CD14-positive monocyte (primary cell): ENCODE results near the gene UROD. TPM values are rescaled to one million over a fixed set of nuclear protein-coding genes. Genes with fewer than 3 reads are reported as not detected.

Source experiments
- DNase-seq, 3 donors: peaks; one replicate each; pipeline ENCODE4 v3.0.0-alpha.2; 2011 to 2022
- H2AFZ ChIP-seq: 2 replicates; pipeline ENCODE4 v1.6.0; 2012; ENCODE audit warnings: mild to moderate bottlenecking, low read depth, low read length, inconsistent platforms; ENCODE audit not compliant: insufficient read depth, poor library complexity, severe bottlenecking
- H3K27ac ChIP-seq, 2 donors: 1 replicate in 1 of 2; 2 replicates in 1 of 2; pipeline ENCODE4 v1.5.1; 2012 to 2013; ENCODE audit warnings: low read length in 2 of 2, control low read depth in 1 of 2, inconsistent platforms in 1 of 2, low read depth in 1 of 2, mild to moderate bottlenecking in 1 of 2
- H3K27me3 ChIP-seq, 2 donors: one replicate each; pipeline versions ENCODE4 v1.6.0 to v1.6.1; 2011 to 2013; ENCODE audit warnings: low read length in 2 of 2; ENCODE audit not compliant: control insufficient read depth in 2 of 2, insufficient read depth in 2 of 2
- H3K36me3 ChIP-seq, 2 donors: replicated peaks in 1 of 2; 1 replicate in 1 of 2; 2 replicates in 1 of 2; pipeline versions ENCODE4 v1.5.1 to v1.6.1; 2012 to 2013; ENCODE audit warnings: low read length in 2 of 2, control low read depth in 1 of 2, inconsistent platforms in 1 of 2, mild to moderate bottlenecking in 1 of 2; ENCODE audit not compliant: insufficient read depth in 2 of 2, control insufficient read depth in 1 of 2
- H3K4me1 ChIP-seq, 2 donors: 1 replicate in 1 of 2; 2 replicates in 1 of 2; pipeline versions ENCODE4 v1.5.1 to v1.6.1; 2012 to 2013; ENCODE audit warnings: low read length in 2 of 2, control low read depth in 1 of 2, inconsistent platforms in 1 of 2, mild to moderate bottlenecking in 1 of 2, moderate library complexity in 1 of 2; ENCODE audit not compliant: insufficient read depth in 2 of 2, control insufficient read depth in 1 of 2
- H3K4me2 ChIP-seq: replicated peaks from 2 replicates; pipeline ENCODE3; 2012; ENCODE audit warnings: low read length, moderate library complexity, mild to moderate bottlenecking; ENCODE audit not compliant: poor library complexity, severe bottlenecking; ENCODE audit errors: extremely low read depth
- H3K4me3 ChIP-seq, 3 experiments: fragments of 200-600 bp in 1 of 3; sonication (generic) in 1 of 3; replicated peaks in 1 of 3; 1 replicate in 2 of 3; 2 replicates in 1 of 3; pipeline ENCODE4 v1.5.1; 2011 to 2013; ENCODE audit warnings: low read length in 3 of 3, mild to moderate bottlenecking in 3 of 3, control low read depth in 2 of 3, low read depth in 2 of 3, inconsistent platforms in 1 of 3, moderate library complexity in 1 of 3
- H3K79me2 ChIP-seq: 2 replicates; pipeline ENCODE4 v1.6.0; 2012; ENCODE audit warnings: mild to moderate bottlenecking, control low read depth, inconsistent platforms, low read length, moderate library complexity; ENCODE audit not compliant: insufficient read depth
- H3K9ac ChIP-seq: 2 replicates; pipeline ENCODE4 v1.6.0; 2017; ENCODE audit warnings: low read length, mild to moderate bottlenecking; ENCODE audit not compliant: insufficient read depth, poor library complexity, severe bottlenecking
- H3K9me3 ChIP-seq, 2 donors: replicated peaks in 1 of 2; 1 replicate in 1 of 2; 2 replicates in 1 of 2; pipeline versions ENCODE4 v1.5.1 to v1.6.1; 2012 to 2013; ENCODE audit warnings: low read length in 2 of 2, control low read depth in 1 of 2; ENCODE audit not compliant: control insufficient read depth in 1 of 2, insufficient read depth in 1 of 2
- H4K20me1 ChIP-seq: 2 replicates; pipeline ENCODE4 v1.6.0; 2012; ENCODE audit warnings: mild to moderate bottlenecking, low read length, control low read depth, moderate library complexity; ENCODE audit not compliant: insufficient read depth
- H3K27ac Mint-ChIP-seq, 7 donors: one replicate each; pipeline ENCODE4 v1.8.0; 2020; ENCODE audit warnings: mild to moderate bottlenecking in 7 of 7, mixed read lengths in 7 of 7, moderate library complexity in 6 of 7, inconsistent platforms in 2 of 7
- H3K27me3 Mint-ChIP-seq, 3 donors: one replicate each; pipeline ENCODE4 v1.8.0; 2021 to 2022; ENCODE audit warnings: low read depth in 3 of 3, mild to moderate bottlenecking in 3 of 3, mixed read lengths in 3 of 3, moderate library complexity in 3 of 3, inconsistent platforms in 1 of 3
- H3K36me3 Mint-ChIP-seq, 2 donors: one replicate each; pipeline ENCODE4 v1.8.0; 2020; ENCODE audit warnings: mixed read lengths in 2 of 2, inconsistent platforms in 1 of 2, mild to moderate bottlenecking in 1 of 2
- H3K4me1 Mint-ChIP-seq: one replicate; pipeline ENCODE4 v1.8.0; 2020; ENCODE audit warnings: mild to moderate bottlenecking, mixed read lengths
- H3K4me3 Mint-ChIP-seq, 2 donors: one replicate each; pipeline ENCODE4 v1.8.0; 2020; ENCODE audit warnings: mild to moderate bottlenecking in 2 of 2, mixed read lengths in 2 of 2, moderate library complexity in 1 of 2
- H3K9me3 Mint-ChIP-seq, 7 donors: one replicate each; pipeline ENCODE4 v1.8.0; 2020 to 2022; ENCODE audit warnings: mixed read lengths in 7 of 7, mild to moderate bottlenecking in 6 of 7, moderate library complexity in 6 of 7, inconsistent platforms in 2 of 7
- CTCF ChIP-seq: fragments of 200-600 bp; IDR thresholded peaks from one replicate; pipeline ENCODE4 v1.8.0; 2022; ENCODE audit warnings: antibody characterized with exemption, mild to moderate bottlenecking
- WGBS: methylation state at CpG from one replicate; pipeline ENCODE4 v1.1.5; 2013; ENCODE audit warnings: missing lambda C conversion rate; ENCODE audit not compliant: insufficient coverage; 5-methylcytosine and 5-hydroxymethylcytosine counted together
- intact Hi-C, 2 donors: fragments of 100-400 bp; cut with micrococcal nuclease; formaldehyde crosslinking; loops; one replicate each; pipeline versions ENCODE4 v1.15.0 to v1.15.1; 2023
- polyA plus RNA-seq, 3 donors: library from polyadenylated mRNA; depleted of rRNA in 1 of 3; unstranded in 2 of 3; stranded (reverse) in 1 of 3; fragments of 300-500 nt in 2 of 3; fragments of >200 nt in 1 of 3; fragmentation: Illumina TruSeq in 2 of 3; gene quantifications; 1 replicate in 2 of 3; 2 replicates in 1 of 3; pipeline ENCODE4 v1.2.3, GENCODE V29; 2012 to 2021

UROD gene
- polyA plus RNA-seq, 3 donors, result 98.2 to 115 (median 108) TPM

- no peaks in the 10 kb centered on the region for H4K20me1 ChIP-seq
- 97% methylated on average over 4 of the region's 7 CpGs for WGBS
- H3K9me3 Mint-ChIP-seq, result peaks cover 0 to 5% (median 0%) of the 10 kb centered on the region in 7 donors
These were observed 17.6 kb upstream of the UROD start for GRCh38 chr1:44994309-44994898.

GRCh38 chr1:44995467-44996238 is 16.4 kb upstream of the UROD start:
- H3K36me3 ChIP-seq, result no peaks in the 10 kb centered on the region
- H3K4me2 ChIP-seq, result no peak overlapping the region
- Mint-ChIP-seq H3K36me3 (no peaks in the 10 kb centered on the region), H3K27me3 (peaks cover 0 to 2% (median 1%) of the 10 kb centered on the region in 3 donors), H3K27ac (no peak overlapping the region), H3K4me3 (no peak overlapping the region), H3K4me1 (peaks cover 10% of the 10 kb centered on the region), H3K9me3 (peaks cover 0 to 5% (median 0%) of the 10 kb centered on the region in 7 donors)
- H3K27me3 ChIP-seq, result no peaks in the 10 kb centered on the region
- no peak overlapping the region for H2AFZ ChIP-seq
- no peak for TF ChIP-seq CTCF
- DNase-seq, result no peak
- no peak overlapping the region for H3K4me3 ChIP-seq
- no peaks in the 10 kb centered on the region for H4K20me1 ChIP-seq
- H3K9ac ChIP-seq, result no peak overlapping the region
- 100% methylated on average over 5 of the region's 7 CpGs for WGBS
- intact Hi-C loops, result no loop called here
- H3K4me1 ChIP-seq, result peaks cover 5 to 13% of the 10 kb centered on the region in 2 donors
- no peaks in the 10 kb centered on the region for H3K9me3 ChIP-seq
- no peaks in the 10 kb centered on the region for H3K79me2 ChIP-seq
- H3K27ac ChIP-seq, result no peak overlapping the region

More at GRCh38 chr1:44994309-44994898, 17.6 kb upstream of the UROD start:
- no peaks in the 10 kb centered on the region for H3K9me3 ChIP-seq
- Mint-ChIP-seq H3K36me3 (no peaks in the 10 kb centered on the region), H3K4me1 (no peaks in the 10 kb centered on the region), H3K4me3 (no peak overlapping the region), H3K27me3 (peaks cover 0 to 2% (median 1%) of the 10 kb centered on the region in 3 donors), H3K27ac (no peak overlapping the region)
- no peak overlapping the region for H3K27ac ChIP-seq
- no peak for TF ChIP-seq CTCF
- no peak for DNase-seq
- no peak overlapping the region for H3K4me2 ChIP-seq
- peaks cover 0 to 2% of the 10 kb centered on the region in 2 donors for H3K4me1 ChIP-seq
- no peaks in the 10 kb centered on the region for H3K36me3 ChIP-seq
- intact Hi-C loops, result no loop called here
- no peak overlapping the region for H2AFZ ChIP-seq
- no peak overlapping the region for H3K9ac ChIP-seq
- H3K27me3 ChIP-seq, result no peaks in the 10 kb centered on the region
- H3K4me3 ChIP-seq, result no peak overlapping the region
- H3K79me2 ChIP-seq, result no peaks in the 10 kb centered on the region
